Liver (tissue), 3 donors: Measurements from ENCODE around the gene TRAPPC2L.

ENCODE experiments used
- GABPA ChIP-seq, 2 donors: IDR thresholded peaks in 1 of 2; conservative IDR thresholded peaks in 1 of 2; 2 replicates each; pipeline ENCODE4 v1.6.1; 2016; ENCODE audit warnings: antibody characterized with exemption in 2 of 2, mild to moderate bottlenecking in 1 of 2, moderate library complexity in 1 of 2
- ZBTB33 ChIP-seq: IDR thresholded peaks from 2 replicates; pipeline ENCODE4 v1.6.1; 2016; ENCODE audit warnings: antibody characterized with exemption
- TF ChIP-seq, protein P1 (sequence below): fragments of 150-350 bp; IDR thresholded peaks from 2 replicates; pipeline ENCODE4 v1.5.1; 2017; ENCODE audit warnings: improper control_type of control experiment, low read depth, low read length; ENCODE audit not compliant: missing input control
- TF ChIP-seq, protein P2 (sequence below): IDR thresholded peaks from 2 replicates; pipeline ENCODE4 v1.6.1; 2016; ENCODE audit warnings: antibody characterized with exemption
- donor health status: healthy.
- donor health status: healthy.

GRCh38 chr16:88884569-88885271, 27.8 kb downstream of the TRAPPC2L start:
- TF ChIP-seq, protein P1, sequence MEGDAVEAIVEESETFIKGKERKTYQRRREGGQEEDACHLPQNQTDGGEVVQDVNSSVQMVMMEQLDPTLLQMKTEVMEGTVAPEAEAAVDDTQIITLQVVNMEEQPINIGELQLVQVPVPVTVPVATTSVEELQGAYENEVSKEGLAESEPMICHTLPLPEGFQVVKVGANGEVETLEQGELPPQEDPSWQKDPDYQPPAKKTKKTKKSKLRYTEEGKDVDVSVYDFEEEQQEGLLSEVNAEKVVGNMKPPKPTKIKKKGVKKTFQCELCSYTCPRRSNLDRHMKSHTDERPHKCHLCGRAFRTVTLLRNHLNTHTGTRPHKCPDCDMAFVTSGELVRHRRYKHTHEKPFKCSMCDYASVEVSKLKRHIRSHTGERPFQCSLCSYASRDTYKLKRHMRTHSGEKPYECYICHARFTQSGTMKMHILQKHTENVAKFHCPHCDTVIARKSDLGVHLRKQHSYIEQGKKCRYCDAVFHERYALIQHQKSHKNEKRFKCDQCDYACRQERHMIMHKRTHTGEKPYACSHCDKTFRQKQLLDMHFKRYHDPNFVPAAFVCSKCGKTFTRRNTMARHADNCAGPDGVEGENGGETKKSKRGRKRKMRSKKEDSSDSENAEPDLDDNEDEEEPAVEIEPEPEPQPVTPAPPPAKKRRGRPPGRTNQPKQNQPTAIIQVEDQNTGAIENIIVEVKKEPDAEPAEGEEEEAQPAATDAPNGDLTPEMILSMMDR = no peak
- TF ChIP-seq GABPA (IDR thresholded peaks at IDR 0.05 in 1 of 2, conservative IDR thresholded peaks at IDR 0.05 in 1 of 2) (no peak), ZBTB33 (no peak)
- TF ChIP-seq, protein P2, sequence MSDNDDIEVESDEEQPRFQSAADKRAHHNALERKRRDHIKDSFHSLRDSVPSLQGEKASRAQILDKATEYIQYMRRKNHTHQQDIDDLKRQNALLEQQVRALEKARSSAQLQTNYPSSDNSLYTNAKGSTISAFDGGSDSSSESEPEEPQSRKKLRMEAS = no peak
